SK-N-SH treated with all-trans-retinoic acid at 6 μM for 48 hours (cell line): ENCODE data around the gene INPP4B.

Experiments
- ARNTL ChIP-seq: fragments of 450-650 bp; formaldehyde crosslinking; IDR thresholded peaks from 2 replicates; pipeline ENCODE4 v1.5.0; 2020; ENCODE audit warnings: low read depth, mild to moderate bottlenecking, moderate library complexity, borderline replicate concordance
- CREB5 ChIP-seq: fragments of 250-450 bp; sonication (Bioruptor Pico); IDR thresholded peaks from 2 replicates; pipeline ENCODE4 v1.5.1; 2020; ENCODE audit warnings: low read depth, mild to moderate bottlenecking, moderate library complexity
- PATZ1 ChIP-seq: fragments of 250-450 bp; sonication (Bioruptor Pico); IDR thresholded peaks from 2 replicates; pipeline ENCODE4 v1.8.0; 2020; ENCODE audit warnings: mild to moderate bottlenecking, moderate library complexity, borderline replicate concordance
- PPARA ChIP-seq: fragments of 250-450 bp; sonication (Bioruptor Pico); IDR thresholded peaks from 2 replicates; pipeline ENCODE4 v1.5.0; 2020; ENCODE audit warnings: mild to moderate bottlenecking, borderline replicate concordance
- TOX ChIP-seq: fragments of 250-450 bp; sonication (Bioruptor Pico); IDR thresholded peaks from 2 replicates; pipeline ENCODE4 v1.8.0; 2021; ENCODE audit warnings: mild to moderate bottlenecking, moderate library complexity, borderline replicate concordance
- ZFP30 ChIP-seq: fragments of 450-650 bp; formaldehyde crosslinking; IDR thresholded peaks from 2 replicates; pipeline ENCODE4 v1.5.0; 2022; ENCODE audit warnings: mild to moderate bottlenecking, moderate library complexity

- TF ChIP-seq PATZ1 (CRISPR knock-in tag) (no peak), ARNTL (no peak), ZFP30 (CRISPR knock-in tag) (no peak), PPARA (CRISPR knock-in tag) (no peak), TOX (no peak), CREB5 (no peak)
Observed at GRCh38 chr4:142861351-142861750, 15.2 kb upstream of the INPP4B start.
